ENCODE data around the gene TBX6.

GRCh38 chr16:30070490-30070889 lies 21.2 kb downstream of the TBX6 start:
- TF ChIP-seq FOXP2 (optimal IDR thresholded peaks at IDR 0.05; ENCODE audit: control extremely low read depth, extremely low read length, insufficient read depth): no peak
- TF ChIP-seq EZH2 (IDR thresholded peaks at IDR 0.05): no peak

Measured in SK-N-MC (cell line).